ENCODE results near the gene PARP8.

Gene PARP8

GRCh38 chr5:50874306-50875001 is 208.0 kb downstream of the PARP8 start:
- no peak overlapping the region for H3K23ac ChIP-seq (ENCODE audit: low read length in 2 of 2)
- H3K9me3 ChIP-seq (ENCODE audit: control insufficient read depth, low read length): no peaks in the 10 kb centered on the region
- H2BK12ac ChIP-seq (ENCODE audit: low read length in 2 of 2): no peak overlapping the region
- H3K14ac ChIP-seq (ENCODE audit: low read length in 2 of 2): no peak overlapping the region
- H3K36me3 ChIP-seq (ENCODE audit: control insufficient read depth in 1 of 2, insufficient read depth in 2 of 2, low read depth in 1 of 2, low read length in 2 of 2): no peaks in the 10 kb centered on the region
- H2AK5ac ChIP-seq (ENCODE audit: low read length, severe bottlenecking): no peak overlapping the region
- H3K4me1 ChIP-seq (ENCODE audit: control insufficient read depth, insufficient read depth, low read depth, low read length): no peaks in the 10 kb centered on the region
- H3K4me3 ChIP-seq (ENCODE audit: insufficient read depth in 1 of 2, low read depth in 1 of 2, low read length in 2 of 2): no peak overlapping the region
- peak; percentile 12 for DNase-seq
- no peaks in the 10 kb centered on the region for H3K79me1 ChIP-seq (replicated peaks; ENCODE audit: low read length, poor library complexity, severe bottlenecking)
- H2BK5ac ChIP-seq (ENCODE audit: low read depth, low read length, poor library complexity, severe bottlenecking): no peak overlapping the region
- H3K27me3 ChIP-seq (ENCODE audit: control insufficient read depth in 1 of 2, insufficient read depth in 1 of 2, low read length in 2 of 2): no peaks in the 10 kb centered on the region
- no peak overlapping the region for H3K4ac ChIP-seq (ENCODE audit: low read depth in 1 of 2, low read length in 2 of 2)
- no peak overlapping the region for H3K9ac ChIP-seq (ENCODE audit: low read length)
- H2BK120ac ChIP-seq (ENCODE audit: low read depth, low read length): no peak overlapping the region
- H3K4me2 ChIP-seq (ENCODE audit: low read length, poor library complexity, severe bottlenecking): no peak overlapping the region
- no peak overlapping the region for H3K18ac ChIP-seq (ENCODE audit: low read depth in 1 of 2, low read length in 2 of 2)
- H2AFZ ChIP-seq (ENCODE audit: low read depth, low read length): no peak overlapping the region
- no peak overlapping the region for H4K8ac ChIP-seq (ENCODE audit: low read length)
- H2BK15ac ChIP-seq (ENCODE audit: low read depth, poor library complexity, severe bottlenecking): no peak overlapping the region
- 31% methylated on average over 6 of the region's 6 CpGs for WGBS
- no peak overlapping the region for H4K91ac ChIP-seq (ENCODE audit: low read length)
- H3K27ac ChIP-seq (ENCODE audit: low read length, poor library complexity, severe bottlenecking): no peak overlapping the region

GRCh38 chr5:50875002-50875344 is 208.5 kb downstream of the PARP8 start:
- Histone ChIP-seq H3K4me2 (ENCODE audit: low read length, poor library complexity, severe bottlenecking) (no peak overlapping the region), H3K27ac (ENCODE audit: low read length, poor library complexity, severe bottlenecking) (no peak overlapping the region), H3K9me3 (ENCODE audit: control insufficient read depth, low read length) (no peaks in the 10 kb centered on the region), H3K27me3 (ENCODE audit: control insufficient read depth in 1 of 2, insufficient read depth in 1 of 2, low read length in 2 of 2) (no peaks in the 10 kb centered on the region), H4K8ac (ENCODE audit: low read length) (no peak overlapping the region), H2AFZ (ENCODE audit: low read depth, low read length) (no peak overlapping the region), H4K91ac (ENCODE audit: low read length) (no peak overlapping the region), H3K36me3 (ENCODE audit: control insufficient read depth in 1 of 2, insufficient read depth in 2 of 2, low read depth in 1 of 2, low read length in 2 of 2) (no peaks in the 10 kb centered on the region), H3K4me1 (ENCODE audit: control insufficient read depth, insufficient read depth, low read depth, low read length) (no peaks in the 10 kb centered on the region), H3K18ac (ENCODE audit: low read depth in 1 of 2, low read length in 2 of 2) (no peak overlapping the region), H2BK120ac (ENCODE audit: low read depth, low read length) (no peak overlapping the region), H3K23ac (ENCODE audit: low read length in 2 of 2) (no peak overlapping the region), H3K14ac (ENCODE audit: low read length in 2 of 2) (no peak overlapping the region), H3K4ac (ENCODE audit: low read depth in 1 of 2, low read length in 2 of 2) (no peak overlapping the region), H2AK5ac (ENCODE audit: low read length, severe bottlenecking) (no peak overlapping the region), H3K4me3 (ENCODE audit: insufficient read depth in 1 of 2, low read depth in 1 of 2, low read length in 2 of 2) (no peak overlapping the region), H3K79me1 (replicated peaks; ENCODE audit: low read length, poor library complexity, severe bottlenecking) (no peaks in the 10 kb centered on the region), H2BK12ac (ENCODE audit: low read length in 2 of 2) (no peak overlapping the region), H3K9ac (ENCODE audit: low read length) (no peak overlapping the region), H2BK15ac (ENCODE audit: low read depth, poor library complexity, severe bottlenecking) (no peak overlapping the region), H2BK5ac (ENCODE audit: low read depth, low read length, poor library complexity, severe bottlenecking) (no peak overlapping the region)
- WGBS: 67% methylated on average over 1 of the region's 1 CpG
- no peak for DNase-seq

- H3K23ac ChIP-seq (ENCODE audit: low read length in 2 of 2): no peak overlapping the region
- H3K27me3 ChIP-seq (ENCODE audit: control insufficient read depth in 1 of 2, insufficient read depth in 1 of 2, low read length in 2 of 2): no peaks in the 10 kb centered on the region
- no peak overlapping the region for H3K14ac ChIP-seq (ENCODE audit: low read length in 2 of 2)
- no peak overlapping the region for H2BK120ac ChIP-seq (ENCODE audit: low read depth, low read length)
- no peaks in the 10 kb centered on the region for H3K9me3 ChIP-seq (ENCODE audit: control insufficient read depth, low read length)
- H3K27ac ChIP-seq (ENCODE audit: low read length, poor library complexity, severe bottlenecking): no peak overlapping the region
- H3K4me3 ChIP-seq (ENCODE audit: insufficient read depth in 1 of 2, low read depth in 1 of 2, low read length in 2 of 2): no peak overlapping the region
- H2BK15ac ChIP-seq (ENCODE audit: low read depth, poor library complexity, severe bottlenecking): no peak overlapping the region
- no peak overlapping the region for H3K18ac ChIP-seq (ENCODE audit: low read depth in 1 of 2, low read length in 2 of 2)
- H4K91ac ChIP-seq (ENCODE audit: low read length): no peak overlapping the region
- no peak overlapping the region for H4K8ac ChIP-seq (ENCODE audit: low read length)
- H3K4ac ChIP-seq (ENCODE audit: low read depth in 1 of 2, low read length in 2 of 2): no peak overlapping the region
- H2AFZ ChIP-seq (ENCODE audit: low read depth, low read length): no peak overlapping the region
- no peak for DNase-seq
- H3K79me1 ChIP-seq (replicated peaks; ENCODE audit: low read length, poor library complexity, severe bottlenecking): no peaks in the 10 kb centered on the region
- no peak overlapping the region for H2BK5ac ChIP-seq (ENCODE audit: low read depth, low read length, poor library complexity, severe bottlenecking)
- no peak overlapping the region for H2AK5ac ChIP-seq (ENCODE audit: low read length, severe bottlenecking)
- no peaks in the 10 kb centered on the region for H3K36me3 ChIP-seq (ENCODE audit: control insufficient read depth in 1 of 2, insufficient read depth in 2 of 2, low read depth in 1 of 2, low read length in 2 of 2)
- no peak overlapping the region for H3K4me2 ChIP-seq (ENCODE audit: low read length, poor library complexity, severe bottlenecking)
- WGBS: 71% methylated on average over 2 of the region's 2 CpGs
- H2BK12ac ChIP-seq (ENCODE audit: low read length in 2 of 2): no peak overlapping the region
- H3K9ac ChIP-seq (ENCODE audit: low read length): no peak overlapping the region
- no peaks in the 10 kb centered on the region for H3K4me1 ChIP-seq (ENCODE audit: control insufficient read depth, insufficient read depth, low read depth, low read length)
Observed at GRCh38 chr5:50878470-50878869, 212.0 kb downstream of the PARP8 start.

DNA sequence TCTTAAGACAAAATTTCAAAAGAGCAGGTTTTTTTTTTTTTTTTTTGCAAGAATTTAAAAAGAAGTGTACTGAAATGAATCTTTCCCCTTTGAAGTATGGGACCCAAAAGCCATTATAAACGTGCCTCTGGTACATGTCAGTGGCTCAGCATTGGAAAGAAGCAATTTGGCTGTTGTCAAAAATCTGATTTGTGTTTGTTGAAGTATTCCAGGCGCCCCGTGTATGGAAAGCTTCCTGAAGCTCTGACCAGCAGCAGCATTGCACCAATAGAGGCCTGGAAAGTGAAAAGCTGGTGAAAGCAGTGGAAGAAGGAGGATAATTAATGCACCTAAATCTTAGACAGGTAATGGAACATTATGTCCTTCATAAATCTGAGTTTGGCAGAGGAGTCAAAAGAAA is 215.0 kb downstream of the PARP8 start:
- WGBS: 4% methylated on average over 3 of the region's 3 CpGs
- H4K8ac ChIP-seq (ENCODE audit: low read length): no peak overlapping the region
- no peaks in the 10 kb centered on the region for H3K9me3 ChIP-seq (ENCODE audit: control insufficient read depth, low read length)
- H2BK15ac ChIP-seq (ENCODE audit: low read depth, poor library complexity, severe bottlenecking): no peak overlapping the region
- H3K14ac ChIP-seq (ENCODE audit: low read length in 2 of 2): no peak overlapping the region
- no peak overlapping the region for H2BK120ac ChIP-seq (ENCODE audit: low read depth, low read length)
- H3K36me3 ChIP-seq (ENCODE audit: control insufficient read depth in 1 of 2, insufficient read depth in 2 of 2, low read depth in 1 of 2, low read length in 2 of 2): no peaks in the 10 kb centered on the region
- no peak overlapping the region for H3K23ac ChIP-seq (ENCODE audit: low read length in 2 of 2)
- DNase-seq: no peak
- H3K18ac ChIP-seq (ENCODE audit: low read depth in 1 of 2, low read length in 2 of 2): no peak overlapping the region
- no peaks in the 10 kb centered on the region for H3K79me1 ChIP-seq (replicated peaks; ENCODE audit: low read length, poor library complexity, severe bottlenecking)
- H3K9ac ChIP-seq (ENCODE audit: low read length): no peak overlapping the region
- H3K4me3 ChIP-seq (ENCODE audit: insufficient read depth in 1 of 2, low read depth in 1 of 2, low read length in 2 of 2): no peak overlapping the region
- H2BK12ac ChIP-seq (ENCODE audit: low read length in 2 of 2): no peak overlapping the region
- H2AK5ac ChIP-seq (ENCODE audit: low read length, severe bottlenecking): no peak overlapping the region
- no peak overlapping the region for H2AFZ ChIP-seq (ENCODE audit: low read depth, low read length)
- no peak overlapping the region for H3K4ac ChIP-seq (ENCODE audit: low read depth in 1 of 2, low read length in 2 of 2)
- H4K91ac ChIP-seq (ENCODE audit: low read length): no peak overlapping the region
- H3K27me3 ChIP-seq (ENCODE audit: control insufficient read depth in 1 of 2, insufficient read depth in 1 of 2, low read length in 2 of 2): no peaks in the 10 kb centered on the region
- no peak overlapping the region for H2BK5ac ChIP-seq (ENCODE audit: low read depth, low read length, poor library complexity, severe bottlenecking)
- no peak overlapping the region for H3K4me2 ChIP-seq (ENCODE audit: low read length, poor library complexity, severe bottlenecking)
- no peak overlapping the region for H3K27ac ChIP-seq (ENCODE audit: low read length, poor library complexity, severe bottlenecking)
- no peaks in the 10 kb centered on the region for H3K4me1 ChIP-seq (ENCODE audit: control insufficient read depth, insufficient read depth, low read depth, low read length)

Measured in mesenchymal stem cell (in vitro differentiated cells and primary cell).